Mucosa of rectum (tissue), 2 donors: ENCODE results near the gene STON1.
"Not testable (repeated sequence)": the region's sequence is repeated elsewhere in the genome, so short reads cannot be mapped to it uniquely, and the experiment has no call there.

Experiments used
- H3K27ac ChIP-seq, 2 donors: one replicate each; pipeline ENCODE4 v1.7.0; 2013; ENCODE audit warnings: inconsistent platforms in 2 of 2, low read depth in 2 of 2, low read length in 2 of 2
- H3K27me3 ChIP-seq, 2 donors: one replicate each; pipeline ENCODE4 v1.7.0; 2013; ENCODE audit warnings: low read length in 2 of 2; ENCODE audit not compliant: control insufficient read depth in 2 of 2, insufficient read depth in 2 of 2
- H3K36me3 ChIP-seq, 2 donors: one replicate each; pipeline ENCODE4 v1.7.0; 2013; ENCODE audit warnings: low read length in 2 of 2; ENCODE audit not compliant: control insufficient read depth in 2 of 2, insufficient read depth in 2 of 2
- H3K4me1 ChIP-seq, 2 donors: one replicate each; pipeline ENCODE4 v1.7.0; 2013; ENCODE audit warnings: low read length in 2 of 2, mild to moderate bottlenecking in 1 of 2; ENCODE audit not compliant: control insufficient read depth in 2 of 2, insufficient read depth in 2 of 2
- H3K4me3 ChIP-seq, 2 donors: one replicate each; pipeline ENCODE4 v1.7.0; 2013; ENCODE audit warnings: low read length in 2 of 2
- H3K9ac ChIP-seq, 2 donors: one replicate each; pipeline ENCODE4 v1.7.0; 2013; ENCODE audit warnings: low read length in 2 of 2, low read depth in 1 of 2, mild to moderate bottlenecking in 1 of 2
- H3K9me3 ChIP-seq, 2 donors: one replicate each; pipeline ENCODE4 v1.7.0; 2013; ENCODE audit warnings: low read length in 2 of 2; ENCODE audit not compliant: control insufficient read depth in 2 of 2
- donor health status: healthy.
- donor health status: Normal muscosa, but diverticular disease.

STON1 gene

DNA sequence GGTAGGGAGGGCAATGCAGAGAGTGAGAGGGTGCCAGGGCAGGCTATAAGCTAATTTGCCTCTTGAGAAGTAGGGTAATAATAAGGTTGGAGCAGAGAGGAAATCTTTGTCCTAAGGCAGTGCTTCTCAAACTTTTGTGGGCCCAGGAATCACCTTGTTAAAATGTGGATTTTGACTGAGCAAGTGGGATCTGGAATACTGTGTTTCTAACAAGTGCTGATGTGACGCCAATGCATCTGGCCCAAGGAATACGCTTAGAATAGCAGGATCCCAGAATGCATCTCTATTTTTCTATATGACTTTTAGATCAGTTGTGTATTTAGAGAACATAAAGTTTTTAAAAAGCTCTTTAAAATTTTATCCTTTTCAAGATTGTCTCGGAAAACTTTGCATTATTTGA lies 58.0 kb downstream of the STON1 start:
- Histone ChIP-seq H3K9me3 (no peaks in the 10 kb centered on the region), H3K36me3 (no peaks in the 10 kb centered on the region), H3K9ac (no peak overlapping the region), H3K27me3 (no peaks in the 10 kb centered on the region), H3K27ac (no peak overlapping the region), H3K4me1 (no peaks in the 10 kb centered on the region), H3K4me3 (no peak overlapping the region)

DNA sequence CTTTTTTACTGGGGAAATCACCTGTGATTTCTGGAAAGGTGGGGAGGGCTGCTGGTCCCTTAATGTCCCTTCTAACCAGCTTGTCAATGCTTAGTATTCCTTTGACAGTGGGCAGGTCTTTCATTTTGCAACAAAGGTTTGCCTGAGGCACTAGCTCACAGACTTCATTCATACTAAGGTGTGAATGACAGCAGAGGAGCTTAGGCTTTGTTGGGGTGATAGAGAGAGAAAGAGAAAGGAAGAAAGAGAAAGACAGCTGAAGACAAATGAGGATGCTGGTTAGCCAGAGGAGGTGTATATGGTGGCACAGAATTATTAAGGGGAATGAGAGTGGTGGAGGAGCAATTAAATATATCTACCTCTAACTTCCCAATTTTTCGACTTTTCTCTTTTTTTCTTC lies 58.8 kb downstream of the STON1 start:
- H3K4me1 ChIP-seq: no peaks in the 10 kb centered on the region
- H3K9ac ChIP-seq: no peak overlapping the region
- H3K4me3 ChIP-seq: no peak overlapping the region
- H3K36me3 ChIP-seq: no peaks in the 10 kb centered on the region
- H3K27me3 ChIP-seq: no peaks in the 10 kb centered on the region
- no peak overlapping the region for H3K27ac ChIP-seq
- H3K9me3 ChIP-seq: no peaks in the 10 kb centered on the region

DNA sequence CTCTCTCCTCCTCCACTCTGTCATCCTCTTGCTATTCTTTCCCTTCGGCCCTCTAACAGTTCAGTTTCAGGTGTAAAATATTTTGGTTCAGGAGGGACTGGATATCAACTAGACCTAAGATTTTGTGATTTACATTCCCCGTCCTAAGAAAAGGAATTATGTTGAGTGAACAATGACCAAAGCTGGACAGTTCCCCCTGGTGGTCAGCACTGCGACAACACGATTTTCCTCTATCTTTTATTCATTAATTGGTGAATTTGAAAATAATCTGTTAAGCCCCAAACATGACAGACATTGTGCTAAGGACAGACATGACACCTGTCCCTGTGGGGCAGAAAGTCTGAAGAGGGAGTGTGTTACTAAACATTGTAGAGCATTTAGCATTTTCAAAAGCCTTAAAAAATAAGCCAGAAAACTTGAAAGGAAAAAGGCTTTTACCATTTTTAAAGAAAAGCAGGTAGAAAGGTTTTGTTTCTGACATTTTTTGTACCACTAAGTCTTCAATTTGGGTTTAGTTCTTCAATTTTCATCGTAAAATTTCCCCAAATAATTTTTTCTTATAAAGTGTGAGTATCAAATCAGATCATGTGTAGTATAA lies 59.3 kb downstream of the STON1 start:
- Histone ChIP-seq H3K27ac (no peak overlapping the region), H3K9ac (no peak overlapping the region), H3K4me1 (no peaks in the 10 kb centered on the region), H3K9me3 (no peaks in the 10 kb centered on the region), H3K36me3 (no peaks in the 10 kb centered on the region), H3K27me3 (no peaks in the 10 kb centered on the region), H3K4me3 (no peak overlapping the region)

DNA sequence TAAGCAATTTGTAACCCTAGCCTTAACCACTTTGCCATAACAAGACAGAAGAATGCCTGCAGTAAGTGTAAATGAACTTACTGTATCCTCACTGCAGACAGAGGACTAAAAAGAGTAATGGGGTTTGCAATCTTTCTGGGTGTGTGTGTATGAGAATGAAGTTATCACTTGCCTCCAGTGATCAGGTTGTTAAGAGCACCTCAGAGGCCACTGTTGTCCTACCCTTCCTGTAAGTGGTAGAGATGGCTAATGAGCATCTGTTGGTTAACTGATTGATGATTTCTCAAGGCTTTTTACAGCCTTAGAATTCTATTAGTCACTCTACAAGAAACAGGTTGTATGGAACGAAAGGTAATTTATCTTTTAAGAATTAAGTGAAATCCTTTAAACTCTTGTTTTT lies 60.1 kb downstream of the STON1 start:
- no peak overlapping the region for H3K27ac ChIP-seq
- no peak overlapping the region for H3K4me3 ChIP-seq
- H3K4me1 ChIP-seq: no peaks in the 10 kb centered on the region
- no peaks in the 10 kb centered on the region for H3K27me3 ChIP-seq
- no peaks in the 10 kb centered on the region for H3K9me3 ChIP-seq
- H3K36me3 ChIP-seq: no peaks in the 10 kb centered on the region
- no peak overlapping the region for H3K9ac ChIP-seq

GRCh38 chr2:48592067-48592466 lies 62.1 kb downstream of the STON1 start:
- no peak overlapping the region for H3K27ac ChIP-seq
- no peaks in the 10 kb centered on the region for H3K4me1 ChIP-seq
- no peaks in the 10 kb centered on the region for H3K9me3 ChIP-seq
- H3K36me3 ChIP-seq: no peaks in the 10 kb centered on the region
- H3K27me3 ChIP-seq: no peaks in the 10 kb centered on the region
- no peak overlapping the region for H3K4me3 ChIP-seq
- H3K9ac ChIP-seq: no peak overlapping the region

GRCh38 chr2:48596751-48597150 lies 66.8 kb downstream of the STON1 start:
- not testable (repeated sequence) for H3K27me3 ChIP-seq, H3K27ac ChIP-seq, H3K4me3 ChIP-seq, H3K9me3 ChIP-seq, H3K9ac ChIP-seq, H3K4me1 ChIP-seq, H3K36me3 ChIP-seq

- no peak overlapping the region for H3K4me3 ChIP-seq
- no peak overlapping the region for H3K27ac ChIP-seq
- H3K4me1 ChIP-seq: no peaks in the 10 kb centered on the region
- no peaks in the 10 kb centered on the region for H3K36me3 ChIP-seq
- no peaks in the 10 kb centered on the region for H3K9me3 ChIP-seq
- H3K27me3 ChIP-seq: no peaks in the 10 kb centered on the region
- H3K9ac ChIP-seq: no peak overlapping the region
Observed at GRCh38 chr2:48597492-48597891, 67.5 kb downstream of the STON1 start.

DNA sequence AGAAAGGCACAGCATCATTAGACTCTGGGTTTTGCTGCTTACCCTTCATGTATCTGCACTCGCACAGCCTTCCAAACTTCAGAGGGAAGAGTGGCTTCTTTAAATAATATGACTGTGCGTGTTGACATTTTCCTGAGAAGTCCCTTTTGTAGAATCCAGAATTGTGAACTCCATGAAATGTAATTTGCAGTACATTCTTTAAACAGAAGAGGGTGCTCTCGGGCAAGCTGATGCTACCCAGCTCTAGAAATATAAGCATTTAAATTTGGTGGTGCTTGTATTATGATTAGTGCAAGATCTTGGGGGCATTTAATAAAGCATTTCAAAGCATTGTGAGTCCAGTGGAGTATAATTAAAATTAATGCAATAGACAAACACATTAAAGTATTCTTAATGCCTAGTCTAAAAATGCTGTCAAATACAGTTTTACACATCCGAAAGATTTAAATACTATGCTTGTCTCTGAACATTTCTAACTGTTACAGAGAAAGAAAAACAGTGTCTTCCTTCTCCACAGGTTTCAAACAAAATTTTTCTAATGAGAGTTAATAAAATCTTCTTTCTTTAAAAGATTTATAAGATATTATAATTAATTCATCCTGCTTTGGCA lies 70.4 kb downstream of the STON1 start:
- Histone ChIP-seq H3K36me3 (no peaks in the 10 kb centered on the region), H3K27me3 (no peaks in the 10 kb centered on the region), H3K9ac (no peak overlapping the region), H3K4me1 (no peaks in the 10 kb centered on the region), H3K27ac (no peak overlapping the region), H3K9me3 (no peaks in the 10 kb centered on the region), H3K4me3 (no peak overlapping the region)

DNA sequence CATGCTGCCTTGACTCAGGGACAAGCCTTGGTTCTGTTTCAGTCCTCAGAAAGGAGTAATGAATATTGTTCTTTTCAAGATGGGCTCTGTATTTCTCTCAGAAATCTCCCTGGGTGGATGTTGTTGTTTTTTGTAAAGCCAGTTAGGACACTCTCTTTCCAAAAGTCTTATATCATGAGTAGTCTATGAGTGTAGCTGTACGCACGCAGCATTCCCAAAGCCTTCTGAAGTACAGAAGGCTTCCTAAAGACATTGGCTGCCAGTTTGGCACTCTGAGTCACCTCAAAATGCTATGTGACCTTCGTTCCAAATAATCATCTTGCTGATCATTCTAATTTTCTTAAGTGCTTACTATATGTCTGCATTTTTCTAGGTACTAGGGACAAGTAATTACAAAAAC lies 71.0 kb downstream of the STON1 start:
- Histone ChIP-seq H3K27me3 (no peaks in the 10 kb centered on the region), H3K27ac (no peak overlapping the region), H3K4me3 (no peak overlapping the region), H3K9me3 (no peaks in the 10 kb centered on the region), H3K9ac (no peak overlapping the region), H3K4me1 (no peaks in the 10 kb centered on the region), H3K36me3 (no peaks in the 10 kb centered on the region)

GRCh38 chr2:48601349-48601748 lies 71.4 kb downstream of the STON1 start:
- H3K27ac ChIP-seq: no peak overlapping the region

More at GRCh38 chr2:48601349-48601748, 71.4 kb downstream of the STON1 start:
- Histone ChIP-seq H3K9me3 (no peaks in the 10 kb centered on the region), H3K9ac (no peak overlapping the region), H3K4me1 (no peaks in the 10 kb centered on the region), H3K36me3 (no peaks in the 10 kb centered on the region), H3K27me3 (no peaks in the 10 kb centered on the region), H3K4me3 (no peak overlapping the region)
